A549 (cell line): ENCODE results near the gene ANKRD33B. TPM values are rescaled to one million over a fixed set of nuclear protein-coding genes. Genes with fewer than 3 reads are reported as not detected.
A peak's percentile ranks its signal among the peaks of the same experiment; 100 is the strongest.

ENCODE experiments used
- ATAC-seq, 2 experiments: fragments of 200-7000 bp in 1 of 2; fragments of >200 bp in 1 of 2; cut with Nextera tagmentation in 1 of 2; cut with Tn5 transposase in 1 of 2; 3 replicates each; pipeline versions ENCODE4 v1.8.0 to v1.9.1; 2018 to 2020; ENCODE audit warnings: mild to moderate bottlenecking in 1 of 2, moderate library complexity in 1 of 2
- CTCF ChIA-PET: fragments of 300-600 bp; sonication (Branson Sonifier 250); formaldehyde crosslinking; extraction: SDS; loops from one replicate; lab custom pipeline; 2021; ENCODE audit warnings: antibody characterized with exemption, inconsistent platforms; lab: Yijun Ruan, JAX
- POLR2A ChIA-PET: fragments of 350-600 bp; formaldehyde crosslinking; extraction: SDS; loops from one replicate; lab custom pipeline; 2021; ENCODE audit warnings: antibody characterized with exemption, inconsistent platforms; lab: Yijun Ruan, JAX
- DNase-seq, 2 experiments: peaks; one replicate each; pipeline versions ENCODE4 v3.0.0 to v3.0.0-alpha.2; 2011 to 2016; ENCODE audit warnings: low read depth in 1 of 2, low spot score in 1 of 2
- FAIRE-seq: peaks from 2 replicates; lab custom pipeline; 2011; peaks lifted over from hg19 to GRCh38; lab: Jason Lieb, UNC
- H3K27ac ChIP-seq, 2 experiments: fragments of >200 bp; sonication (Bioruptor Twin); formaldehyde crosslinking; 3 replicates each; pipeline ENCODE4 v1.5.1; 2016 to 2017
- H3K4me1 ChIP-seq: fragments of >200 bp; sonication (Bioruptor Twin); formaldehyde crosslinking; 3 replicates; pipeline ENCODE4 v1.6.1; 2016
- H3K4me2 ChIP-seq: fragments of >200 bp; sonication (Bioruptor Twin); formaldehyde crosslinking; 3 replicates; pipeline ENCODE4 v1.6.1; 2016
- H3K4me3 ChIP-seq: fragments of >200 bp; sonication (Bioruptor Twin); formaldehyde crosslinking; 3 replicates; pipeline ENCODE4 v1.5.1; 2016
- H3K9me3 ChIP-seq: fragments of >200 bp; sonication (Bioruptor Twin); formaldehyde crosslinking; 3 replicates; pipeline ENCODE4 v1.6.1; 2016
- BHLHE40 ChIP-seq: IDR thresholded peaks from 2 replicates; pipeline ENCODE4 v1.6.1; 2012; ENCODE audit warnings: low read depth, low read length, inconsistent platforms
- CBX2 ChIP-seq: fragments of 200-600 bp; sonication (generic); IDR thresholded peaks from 2 replicates; pipeline ENCODE4 v1.6.1; 2016; ENCODE audit warnings: low read depth, mild to moderate bottlenecking, borderline replicate concordance
- CEBPB ChIP-seq, 2 experiments: fragments of >200 bp in 1 of 2; sonication (Bioruptor Twin) in 1 of 2; formaldehyde crosslinking in 1 of 2; IDR thresholded peaks; 2 replicates each; pipeline ENCODE4 v1.6.1; 2012 to 2016
- EHMT2 ChIP-seq: fragments of 200-600 bp; sonication (generic); IDR thresholded peaks from 2 replicates; pipeline ENCODE4 v1.6.1; 2016; ENCODE audit warnings: antibody characterized with exemption, low read depth, mild to moderate bottlenecking, moderate library complexity
- GATA3 ChIP-seq: IDR thresholded peaks from 2 replicates; pipeline ENCODE4 v1.6.1; 2012; ENCODE audit warnings: borderline replicate concordance
- HOXA7 ChIP-seq: fragments of 250-450 bp; sonication (Bioruptor Pico); IDR thresholded peaks from 2 replicates; pipeline ENCODE4 v1.5.0; 2020; ENCODE audit warnings: mild to moderate bottlenecking, moderate library complexity
- HOXB13 ChIP-seq: fragments of 250-450 bp; sonication (Bioruptor Pico); IDR thresholded peaks from 2 replicates; pipeline ENCODE4 v1.5.0; 2020; ENCODE audit warnings: low read depth, mild to moderate bottlenecking, moderate library complexity
- JUNB ChIP-seq: fragments of >200 bp; sonication (Bioruptor Twin); formaldehyde crosslinking; IDR thresholded peaks from 2 replicates; pipeline ENCODE4 v1.6.1; 2016
- MAZ ChIP-seq: fragments of 150-350 bp; IDR thresholded peaks from 2 replicates; pipeline ENCODE4 v1.6.1; 2014; ENCODE audit warnings: antibody characterized with exemption, low read depth, low read length, borderline replicate concordance
- MYC ChIP-seq: IDR thresholded peaks from 2 replicates; pipeline ENCODE4 v1.6.1; 2012; ENCODE audit warnings: mild to moderate bottlenecking, inconsistent platforms, low read length, improper control_type of control experiment, borderline replicate concordance
- NPAS2 ChIP-seq: fragments of 250-450 bp; sonication (Bioruptor Pico); IDR thresholded peaks from 2 replicates; pipeline ENCODE4 v1.8.0; 2022; ENCODE audit warnings: mild to moderate bottlenecking, moderate library complexity, borderline replicate concordance
- PHF8 ChIP-seq: fragments of 200-600 bp; sonication (generic); IDR thresholded peaks from 2 replicates; pipeline ENCODE4 v1.6.1; 2016; ENCODE audit warnings: low read depth, mild to moderate bottlenecking, antibody characterized with exemption, moderate library complexity, borderline replicate concordance
- POLR2A ChIP-seq: IDR thresholded peaks from 2 replicates; pipeline ENCODE4 v1.6.1; 2012; ENCODE audit warnings: mild to moderate bottlenecking, low read length
- POLR2AphosphoS2 ChIP-seq: conservative IDR thresholded peaks from 2 replicates; pipeline ENCODE4 v1.6.1; 2012; ENCODE audit warnings: low read length, improper control_type of control experiment, inconsistent platforms
- RCOR1 ChIP-seq: fragments of 150-350 bp; IDR thresholded peaks from 2 replicates; pipeline ENCODE4 v1.6.1; 2014; ENCODE audit warnings: antibody characterized with exemption, low read length, low read depth
- WGBS: methylation state at CpG from one replicate; pipeline ENCODE4 v1.1.6; 2017; ENCODE audit errors: missing lambda C conversion rate; 5-methylcytosine and 5-hydroxymethylcytosine counted together
- polyA plus RNA-seq, 4 experiments: library from polyadenylated mRNA; depleted of rRNA in 3 of 4; stranded (reverse); fragments of >200 nt; fragmentation: RNase III in 1 of 4; extraction: RNeasy Plus Mini Kit Qiagen cat#74134 plus additional on column Dnase treatment in 1 of 4; gene quantifications; 2 replicates in 3 of 4; 3 replicates in 1 of 4; pipeline ENCODE4 v1.2.3, GENCODE V29; 2011 to 2017
- TF ChIP-seq, protein P1 (sequence below): IDR thresholded peaks from 2 replicates; pipeline ENCODE4 v1.6.1; 2012
- TF ChIP-seq, protein P2 (sequence below): IDR thresholded peaks from 2 replicates; pipeline ENCODE4 v1.6.1; 2012
- TF ChIP-seq, protein P3 (sequence below): fragments of 250-450 bp; sonication (Bioruptor Pico); IDR thresholded peaks from 2 replicates; pipeline ENCODE4 v1.5.0; 2021; ENCODE audit warnings: mild to moderate bottlenecking, moderate library complexity, borderline replicate concordance
- TF ChIP-seq, protein P4 (sequence below): fragments of >200 bp; sonication (Bioruptor Twin); formaldehyde crosslinking; IDR thresholded peaks from 3 replicates; pipeline ENCODE4 v1.6.1; 2016
- TF ChIP-seq, protein P5 (sequence below): fragments of 450-650 bp; IDR thresholded peaks from 2 replicates; pipeline ENCODE4 v1.6.1; 2014; ENCODE audit warnings: antibody characterized with exemption

The ANKRD33B gene
- polyA plus RNA-seq, 2 of the 4 experiments (the other 2 are of a cell fraction) = 4.0 to 6.9 TPM

DNA sequence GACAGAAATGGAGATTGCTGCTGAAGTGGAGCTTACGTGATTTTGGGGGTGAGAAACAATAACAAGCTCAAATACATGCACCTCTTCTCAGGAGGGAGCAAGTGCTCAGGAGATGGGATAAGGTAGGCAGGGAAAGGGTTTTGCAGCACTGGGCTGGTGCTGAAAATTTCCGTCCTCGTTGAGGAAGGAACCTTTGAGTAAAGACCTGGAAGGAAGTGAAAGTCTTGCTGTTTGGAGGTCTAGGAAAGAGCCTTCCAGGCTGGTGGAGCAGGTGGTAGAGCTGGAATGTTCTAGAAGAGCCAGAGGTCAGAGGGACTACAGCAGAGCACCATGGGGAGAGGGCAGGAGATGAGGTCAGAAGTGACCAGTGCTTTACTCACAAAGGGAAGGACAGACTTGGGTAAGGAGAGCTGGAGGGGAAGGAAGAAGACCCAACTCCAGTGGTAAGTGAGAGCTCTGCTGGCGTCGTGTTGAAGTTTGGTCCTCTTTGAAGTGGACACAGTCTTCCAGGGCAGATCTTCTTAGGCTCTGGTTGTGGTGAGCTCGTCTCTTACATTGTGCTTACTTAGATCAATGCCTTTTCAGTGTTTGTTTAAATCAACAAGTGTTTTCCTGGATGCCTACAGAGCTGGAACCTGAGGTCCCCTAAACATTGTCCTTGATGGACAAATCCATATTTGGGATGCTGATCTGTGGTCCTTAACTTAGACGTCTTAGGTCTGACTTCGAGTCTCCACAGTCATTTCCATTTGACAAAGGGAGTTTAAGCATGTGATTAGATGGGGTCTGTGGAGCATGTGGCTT lies 21.0 kb downstream of the ANKRD33B start:
- H3K9me3 ChIP-seq = no peaks in the 10 kb centered on the region
- ATAC-seq (peak in 1 of 2 experiments; percentile 4; a peak in 2 of 6 replicates), FAIRE-seq (no peak), DNase-seq (no peak)
- peaks cover 17% of the 10 kb centered on the region for H3K4me1 ChIP-seq
- H3K4me2 ChIP-seq = no peak overlapping the region
- no peak overlapping the region for H3K27ac ChIP-seq
- TF ChIP-seq POLR2AphosphoS2 (no peak), BHLHE40 (no peak), HOXB13 (CRISPR knock-in tag) (no peak), JUNB (no peak), RCOR1 (no peak), GATA3 (no peak), PHF8 (no peak), CBX2 (no peak), MAZ (no peak), MYC (no peak), NPAS2 (no peak), EHMT2 (no peak)
- TF ChIP-seq, protein P1, sequence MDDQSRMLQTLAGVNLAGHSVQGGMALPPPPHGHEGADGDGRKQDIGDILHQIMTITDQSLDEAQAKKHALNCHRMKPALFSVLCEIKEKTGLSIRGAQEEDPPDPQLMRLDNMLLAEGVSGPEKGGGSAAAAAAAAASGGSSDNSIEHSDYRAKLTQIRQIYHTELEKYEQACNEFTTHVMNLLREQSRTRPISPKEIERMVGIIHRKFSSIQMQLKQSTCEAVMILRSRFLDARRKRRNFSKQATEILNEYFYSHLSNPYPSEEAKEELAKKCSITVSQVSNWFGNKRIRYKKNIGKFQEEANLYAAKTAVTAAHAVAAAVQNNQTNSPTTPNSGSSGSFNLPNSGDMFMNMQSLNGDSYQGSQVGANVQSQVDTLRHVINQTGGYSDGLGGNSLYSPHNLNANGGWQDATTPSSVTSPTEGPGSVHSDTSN = no peak
- TF ChIP-seq, protein P2, sequence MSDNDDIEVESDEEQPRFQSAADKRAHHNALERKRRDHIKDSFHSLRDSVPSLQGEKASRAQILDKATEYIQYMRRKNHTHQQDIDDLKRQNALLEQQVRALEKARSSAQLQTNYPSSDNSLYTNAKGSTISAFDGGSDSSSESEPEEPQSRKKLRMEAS = no peak
- TF ChIP-seq, protein P3, sequence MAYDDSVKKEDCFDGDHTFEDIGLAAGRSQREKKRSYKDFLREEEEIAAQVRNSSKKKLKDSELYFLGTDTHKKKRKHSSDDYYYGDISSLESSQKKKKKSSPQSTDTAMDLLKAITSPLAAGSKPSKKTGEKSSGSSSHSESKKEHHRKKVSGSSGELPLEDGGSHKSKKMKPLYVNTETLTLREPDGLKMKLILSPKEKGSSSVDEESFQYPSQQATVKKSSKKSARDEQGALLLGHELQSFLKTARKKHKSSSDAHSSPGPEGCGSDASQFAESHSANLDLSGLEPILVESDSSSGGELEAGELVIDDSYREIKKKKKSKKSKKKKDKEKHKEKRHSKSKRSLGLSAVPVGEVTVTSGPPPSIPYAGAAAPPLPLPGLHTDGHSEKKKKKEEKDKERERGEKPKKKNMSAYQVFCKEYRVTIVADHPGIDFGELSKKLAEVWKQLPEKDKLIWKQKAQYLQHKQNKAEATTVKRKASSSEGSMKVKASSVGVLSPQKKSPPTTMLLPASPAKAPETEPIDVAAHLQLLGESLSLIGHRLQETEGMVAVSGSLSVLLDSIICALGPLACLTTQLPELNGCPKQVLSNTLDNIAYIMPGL (CRISPR knock-in tag) = no peak
- TF ChIP-seq, protein P4, sequence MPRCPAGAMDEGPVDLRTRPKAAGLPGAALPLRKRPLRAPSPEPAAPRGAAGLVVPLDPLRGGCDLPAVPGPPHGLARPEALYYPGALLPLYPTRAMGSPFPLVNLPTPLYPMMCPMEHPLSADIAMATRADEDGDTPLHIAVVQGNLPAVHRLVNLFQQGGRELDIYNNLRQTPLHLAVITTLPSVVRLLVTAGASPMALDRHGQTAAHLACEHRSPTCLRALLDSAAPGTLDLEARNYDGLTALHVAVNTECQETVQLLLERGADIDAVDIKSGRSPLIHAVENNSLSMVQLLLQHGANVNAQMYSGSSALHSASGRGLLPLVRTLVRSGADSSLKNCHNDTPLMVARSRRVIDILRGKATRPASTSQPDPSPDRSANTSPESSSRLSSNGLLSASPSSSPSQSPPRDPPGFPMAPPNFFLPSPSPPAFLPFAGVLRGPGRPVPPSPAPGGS = no peak
- ChIA-PET CTCF (interaction anchor here (0.6 to 2.4 kb wide), 6 partner anchors 8 to 132 kb away, joined by 3 to 14 read pairs (median 3); no protein-coding TSS in a partner anchor), POLR2A (no interaction called here)
- no peak overlapping the region for H3K4me3 ChIP-seq
- 95% methylated on average over 8 of the region's 8 CpGs for WGBS

DNA sequence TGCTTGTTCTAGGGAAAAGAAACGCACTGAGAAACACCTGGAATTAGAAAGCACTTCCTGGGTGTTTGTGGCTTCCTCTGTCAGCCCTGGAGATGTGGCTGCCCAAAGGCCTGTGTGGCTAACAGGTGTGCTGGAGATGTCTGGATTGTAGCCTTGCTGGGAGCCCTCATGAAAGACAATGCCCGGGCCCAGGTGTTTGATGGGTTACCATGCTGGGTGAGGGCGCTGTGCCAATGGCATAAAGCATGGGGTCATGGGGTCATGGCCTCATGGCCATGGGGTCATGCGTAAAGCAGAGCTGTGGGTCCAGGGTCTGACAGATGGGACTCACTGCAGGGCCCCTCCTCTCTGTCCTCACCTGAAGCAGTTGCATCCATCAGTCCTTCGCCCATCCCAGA lies 21.6 kb downstream of the ANKRD33B start:
- ATAC-seq = no peak
- DNase-seq = no peak
- CTCF ChIA-PET = interaction anchor here (0.8 to 2.4 kb wide), 3 partner anchors 8 to 43 kb away, joined by 3 to 14 read pairs (median 4); no protein-coding TSS in a partner anchor
- Histone ChIP-seq H3K4me2 (no peak overlapping the region), H3K9me3 (no peaks in the 10 kb centered on the region), H3K27ac (no peak overlapping the region), H3K4me1 (peaks cover 18% of the 10 kb centered on the region), H3K4me3 (no peak overlapping the region)
- 81% methylated on average over 5 of the region's 5 CpGs for WGBS
- POLR2A ChIA-PET = no interaction called here
- no peak for FAIRE-seq
- TF ChIP-seq POLR2A (no peak), BHLHE40 (no peak), CEBPB (IDR thresholded peaks at IDR 0.05) (no peak), HOXA7 (CRISPR knock-in tag) (no peak)
- TF ChIP-seq, protein P5, sequence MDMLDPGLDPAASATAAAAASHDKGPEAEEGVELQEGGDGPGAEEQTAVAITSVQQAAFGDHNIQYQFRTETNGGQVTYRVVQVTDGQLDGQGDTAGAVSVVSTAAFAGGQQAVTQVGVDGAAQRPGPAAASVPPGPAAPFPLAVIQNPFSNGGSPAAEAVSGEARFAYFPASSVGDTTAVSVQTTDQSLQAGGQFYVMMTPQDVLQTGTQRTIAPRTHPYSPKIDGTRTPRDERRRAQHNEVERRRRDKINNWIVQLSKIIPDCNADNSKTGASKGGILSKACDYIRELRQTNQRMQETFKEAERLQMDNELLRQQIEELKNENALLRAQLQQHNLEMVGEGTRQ = no peak
- TF ChIP-seq, protein P1 = no peak
- TF ChIP-seq, protein P4 = no peak
